ENCODE results near the gene BPIFB1.

The BPIFB1 gene

DNA sequence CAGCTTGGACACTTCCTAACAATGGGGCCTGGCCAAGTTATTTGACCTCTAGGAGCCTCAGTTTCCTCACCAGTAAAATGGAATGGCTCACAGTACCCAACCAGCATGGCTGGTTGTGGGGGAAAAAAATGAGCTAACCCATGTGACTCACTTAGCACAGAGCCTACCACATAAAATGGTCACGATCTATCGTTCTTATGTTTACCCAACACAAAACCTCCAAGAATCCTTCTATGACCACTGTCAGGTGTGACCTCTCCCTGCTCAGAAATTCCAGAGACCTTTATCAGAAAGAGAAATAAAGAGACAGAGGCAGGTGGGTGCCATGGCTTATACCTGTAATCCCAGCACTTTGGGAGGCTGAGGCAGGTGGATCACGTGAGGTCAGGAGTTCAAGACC, 39.4 kb downstream of the BPIFB1 start:
- DNase-seq, result no peak

DNA sequence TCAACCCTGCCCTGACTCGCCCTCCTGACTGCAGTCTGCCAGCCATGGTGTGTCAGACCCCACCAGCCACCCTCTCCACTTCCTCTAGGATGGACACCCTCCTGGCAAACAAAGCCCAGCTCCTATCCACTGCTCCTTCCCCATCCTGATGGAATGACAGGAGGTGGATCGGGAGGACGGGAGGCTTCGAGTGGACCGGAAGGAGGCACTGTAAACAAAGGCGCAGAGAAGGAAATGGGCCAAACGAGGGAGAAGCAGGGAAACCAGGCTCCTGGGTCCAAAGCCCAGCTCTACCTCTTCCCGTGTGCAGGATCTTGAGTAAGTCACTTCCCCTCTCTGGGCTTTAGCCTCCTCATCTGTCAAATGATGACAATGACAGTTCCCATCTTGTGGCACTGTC, 40.2 kb downstream of the BPIFB1 start:
- no peak for DNase-seq

DNA sequence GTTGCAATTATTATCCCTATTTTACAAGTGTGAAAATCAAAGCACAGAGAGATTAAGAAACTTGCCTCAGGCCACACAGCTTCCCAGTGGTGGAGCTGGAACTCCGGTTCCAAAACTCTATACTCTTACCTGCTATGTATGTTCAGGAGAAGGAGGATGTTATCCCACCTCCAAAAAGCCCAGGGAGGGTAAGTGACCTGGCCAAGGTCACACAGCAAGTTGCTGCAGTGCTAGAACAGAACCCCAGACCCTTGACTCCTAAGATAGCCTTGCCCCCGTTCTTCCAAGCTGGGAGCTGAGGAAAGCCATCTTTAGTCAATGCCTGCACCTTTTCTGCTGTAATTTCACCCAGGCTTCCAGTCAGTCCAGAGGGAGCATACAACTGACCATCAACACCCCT, 42.3 kb downstream of the BPIFB1 start:
- no peak for DNase-seq

DNA sequence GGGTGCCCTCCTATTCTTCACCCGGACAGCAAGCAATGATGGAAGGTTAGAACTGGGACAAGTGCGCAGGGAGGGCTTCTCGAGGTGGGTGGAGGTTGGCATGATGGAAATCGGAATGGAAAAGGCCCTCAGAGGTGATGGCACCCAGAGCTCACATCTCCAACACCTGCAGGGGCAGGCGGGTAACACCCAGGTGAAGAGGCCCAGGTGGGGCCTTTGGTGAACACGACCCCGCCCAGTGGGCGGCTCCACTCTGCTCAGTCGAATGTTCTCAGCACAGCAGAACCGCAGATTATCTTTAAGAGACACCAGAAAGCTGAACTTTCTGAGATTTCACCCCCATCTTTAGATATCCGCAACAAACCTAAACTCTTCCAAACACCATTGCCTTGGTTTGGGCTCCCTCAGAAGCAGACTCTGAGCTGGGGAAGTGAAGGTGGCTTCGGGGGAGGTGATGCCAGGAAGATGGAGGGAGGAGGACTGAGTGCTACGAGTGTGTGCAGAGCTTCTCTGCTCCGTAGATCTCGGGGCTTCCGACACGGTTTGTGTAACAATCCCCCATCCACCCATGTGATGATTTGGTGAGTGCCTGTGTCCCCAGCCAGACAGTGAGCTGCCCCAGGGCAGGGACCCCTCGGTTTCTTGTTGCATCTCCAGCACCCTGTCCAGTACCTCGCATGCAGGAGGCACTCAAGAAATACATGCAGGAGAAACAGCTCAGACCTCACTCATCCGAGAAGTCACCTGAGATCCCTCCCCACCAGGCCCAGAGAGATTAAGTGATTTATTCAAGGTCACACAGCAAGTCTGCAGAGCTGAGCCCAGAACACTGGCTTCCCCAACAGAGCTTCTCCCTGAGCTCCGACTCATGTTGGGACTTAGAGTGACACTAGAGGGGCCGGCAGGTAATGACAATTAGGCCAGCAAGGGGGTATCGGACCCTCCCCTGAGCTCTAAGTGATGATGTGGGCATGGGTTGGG, 45.4 kb downstream of the BPIFB1 start:
- no peak for DNase-seq

DNA sequence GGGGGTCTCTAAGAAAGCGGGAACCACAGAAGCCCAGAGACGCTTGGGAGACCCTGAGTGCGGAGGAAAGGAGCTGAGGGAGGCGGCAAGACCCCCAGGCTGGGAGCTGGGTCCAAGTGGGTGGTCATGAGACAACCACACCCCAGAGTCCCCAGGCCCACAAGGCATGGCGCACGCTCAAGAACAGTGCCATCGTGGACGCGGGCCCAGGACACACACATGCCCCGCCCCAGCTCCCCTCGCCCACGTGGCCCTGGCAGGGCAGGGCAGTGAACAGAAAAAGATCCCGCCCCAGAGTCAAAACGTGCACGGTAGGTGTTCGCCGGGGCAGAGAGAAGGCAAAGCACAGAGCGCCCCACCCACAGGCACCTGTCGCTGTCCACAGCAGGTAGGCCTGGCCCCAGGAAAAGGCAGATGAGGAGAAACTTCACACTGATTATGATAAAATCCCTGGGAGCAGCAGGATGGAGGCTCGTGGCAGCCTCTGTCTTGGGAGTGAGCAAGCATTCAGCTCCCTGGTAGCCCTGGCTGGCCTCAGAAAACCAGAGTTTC, 50.0 kb downstream of the BPIFB1 start:
- DNase-seq, result no peak

DNA sequence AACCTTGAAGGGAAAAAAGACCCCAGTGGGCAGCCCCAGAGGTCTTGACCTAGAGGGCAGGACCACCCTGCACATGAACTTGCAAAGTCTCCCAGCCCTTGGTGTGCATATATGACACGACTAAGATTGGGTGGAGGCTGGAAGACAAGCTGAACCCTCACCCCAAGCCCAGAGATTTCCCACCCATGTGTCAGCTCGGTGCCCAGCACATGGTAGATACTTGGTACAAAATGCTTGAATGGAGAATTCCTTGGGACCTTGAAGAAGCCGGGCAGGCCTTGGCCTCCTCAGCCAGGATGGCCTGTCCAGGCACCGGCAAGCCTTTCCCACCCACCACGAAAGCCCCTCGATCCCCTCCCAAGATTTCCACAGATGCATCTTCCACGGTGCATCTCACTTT, 50.6 kb downstream of the BPIFB1 start:
- DNase-seq, result no peak

DNA sequence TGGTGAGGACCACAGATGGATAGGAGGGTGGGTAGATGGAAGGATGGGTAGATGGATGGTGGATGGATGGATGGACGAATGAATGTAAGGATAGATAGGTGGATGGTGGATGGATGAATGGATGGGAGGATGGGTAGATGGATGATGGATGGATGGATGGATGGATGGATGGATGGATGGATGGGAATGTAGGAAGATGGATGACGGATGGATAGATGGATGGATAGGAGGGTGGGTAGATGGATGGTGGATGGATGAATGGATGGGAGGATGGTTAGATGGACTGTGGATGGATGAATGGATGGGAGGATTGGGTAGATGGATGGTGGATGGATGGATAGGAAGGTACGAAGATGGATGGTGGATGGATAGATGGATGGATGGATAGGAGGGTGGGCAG, 51.1 kb downstream of the BPIFB1 start:
- no peak for DNase-seq

DNA sequence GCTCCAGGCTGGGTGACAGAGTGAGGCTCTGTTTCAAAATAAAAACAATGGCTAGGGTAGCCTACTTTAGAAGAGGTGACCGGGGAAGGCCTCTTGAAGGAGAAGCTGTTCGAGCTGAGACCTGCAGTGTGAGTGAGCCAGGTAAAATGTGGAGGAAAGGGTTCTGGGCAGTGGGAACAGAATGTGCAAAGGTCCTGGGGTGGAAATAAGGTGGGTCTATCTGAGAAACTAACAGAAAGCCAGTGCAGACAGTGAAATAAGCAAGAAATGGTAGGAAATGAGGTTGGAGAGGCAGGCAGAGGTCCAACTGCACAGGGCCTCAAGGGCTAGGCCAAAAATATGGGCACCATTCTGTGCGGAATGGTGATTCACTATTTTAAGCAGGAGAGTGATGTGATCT, 53.4 kb downstream of the BPIFB1 start:
- DNase-seq, result no peak

DNA sequence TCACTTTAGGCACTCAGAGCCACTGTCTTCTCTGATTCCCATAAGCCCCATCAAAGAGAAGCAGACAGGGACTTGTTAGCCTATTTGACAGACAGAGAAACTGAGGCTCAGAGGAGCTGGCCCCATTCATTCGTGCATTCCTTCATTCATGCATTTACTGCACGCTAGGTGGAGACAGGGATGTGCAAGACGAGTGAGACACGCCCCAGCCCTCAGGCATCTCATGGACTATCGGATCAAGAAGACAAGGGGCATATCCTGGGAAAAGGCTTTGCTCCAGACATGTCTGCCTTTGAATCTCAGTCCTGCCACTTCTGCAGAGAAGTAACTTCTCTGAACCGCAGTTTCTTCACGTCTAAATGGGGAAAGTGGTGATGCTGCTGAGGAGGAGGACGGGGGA, 54.1 kb downstream of the BPIFB1 start:
- no peak for DNase-seq

DNA sequence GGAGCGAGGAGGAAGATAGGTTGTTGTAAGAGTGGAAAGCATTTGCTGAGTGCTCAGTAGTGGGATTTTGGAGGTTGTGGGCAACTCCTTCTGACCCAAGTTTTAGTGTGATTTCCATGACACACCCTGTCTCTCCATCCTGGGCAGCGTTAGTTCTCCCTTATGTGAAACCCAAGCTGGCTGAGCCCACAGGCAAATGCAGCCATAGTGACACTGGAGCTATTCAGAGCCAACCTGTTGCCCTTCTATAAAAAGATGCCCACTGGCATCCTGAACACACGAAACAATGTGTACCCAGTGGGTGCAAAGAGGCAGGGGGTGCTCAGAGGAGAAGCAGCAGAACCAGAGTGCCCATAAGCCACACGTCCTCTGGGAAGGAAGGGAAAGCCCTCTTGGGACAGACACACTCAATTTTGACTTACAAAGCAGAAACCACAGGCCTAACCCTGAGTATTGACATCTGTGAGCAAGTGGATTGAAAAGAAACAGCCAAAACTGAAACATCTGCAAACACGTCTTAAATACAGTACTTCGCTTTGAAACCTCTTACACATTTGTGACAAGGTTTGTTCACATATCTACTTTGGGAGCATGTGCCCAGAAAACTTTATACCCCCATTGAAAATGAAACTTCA, 54.6 kb downstream of the BPIFB1 start:
- DNase-seq, result no peak

DNA sequence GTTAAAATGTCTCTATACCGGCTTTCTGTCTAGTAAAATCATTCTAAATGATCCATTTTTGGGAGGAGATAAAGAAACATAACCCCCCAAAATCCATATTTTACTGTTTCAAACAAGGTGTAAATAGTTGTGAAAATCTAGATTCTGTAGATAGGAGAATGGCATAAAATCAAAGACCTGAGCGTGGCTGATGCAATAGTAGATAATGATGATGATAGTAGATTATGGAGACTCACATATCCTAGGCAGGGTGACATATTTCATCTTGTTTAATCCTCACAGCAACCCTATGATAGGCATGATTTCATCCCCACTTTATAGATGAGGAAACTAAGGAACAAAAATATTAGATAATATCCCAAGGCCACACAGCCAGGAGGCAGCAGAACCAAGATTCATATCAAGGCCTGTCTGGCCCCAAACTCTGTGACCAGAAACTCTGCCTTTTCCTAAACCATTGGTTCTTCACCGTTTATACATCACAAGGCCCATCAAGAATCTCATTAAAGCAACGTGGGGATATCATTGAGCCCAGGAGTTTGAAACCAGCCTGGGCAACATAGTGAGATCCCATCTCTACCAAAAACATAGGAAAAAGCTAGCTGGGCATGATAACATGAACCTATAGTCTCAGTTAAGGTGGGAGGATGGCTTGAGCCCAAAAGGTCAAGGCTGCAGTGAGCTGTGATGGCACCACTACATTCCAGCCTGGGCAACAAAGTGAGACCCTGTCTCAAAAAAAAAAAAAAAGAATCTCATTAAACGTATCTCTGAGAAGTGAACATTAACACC, 55.6 kb downstream of the BPIFB1 start:
- DNase-seq, result no peak

DNA sequence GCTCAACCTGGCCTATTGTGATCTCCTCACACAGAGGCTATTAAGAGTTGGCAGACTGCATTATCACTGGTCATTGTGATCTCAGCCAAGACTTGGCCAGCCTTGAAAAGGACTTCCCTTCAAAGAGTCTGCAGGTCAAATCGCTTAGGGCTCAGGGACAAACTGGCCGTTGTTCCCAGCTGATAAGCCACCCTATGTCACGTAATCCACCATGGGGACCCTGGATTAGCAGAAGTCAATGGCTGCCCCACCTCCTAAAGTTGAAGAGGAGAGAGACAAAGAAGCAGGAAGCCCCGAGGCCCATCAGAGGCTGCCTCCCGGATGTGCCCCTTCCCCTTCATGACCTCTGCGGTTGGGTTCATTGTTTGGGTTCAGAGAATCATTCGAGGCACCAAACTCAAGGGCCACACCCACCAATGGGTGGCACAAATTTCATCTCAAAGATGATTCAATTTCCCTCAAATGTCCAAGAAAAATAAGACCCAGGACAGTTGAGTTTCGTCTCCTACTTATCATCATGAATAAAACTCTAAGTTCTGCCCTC, 56.6 kb downstream of the BPIFB1 start:
- DNase-seq, result no peak

DNA sequence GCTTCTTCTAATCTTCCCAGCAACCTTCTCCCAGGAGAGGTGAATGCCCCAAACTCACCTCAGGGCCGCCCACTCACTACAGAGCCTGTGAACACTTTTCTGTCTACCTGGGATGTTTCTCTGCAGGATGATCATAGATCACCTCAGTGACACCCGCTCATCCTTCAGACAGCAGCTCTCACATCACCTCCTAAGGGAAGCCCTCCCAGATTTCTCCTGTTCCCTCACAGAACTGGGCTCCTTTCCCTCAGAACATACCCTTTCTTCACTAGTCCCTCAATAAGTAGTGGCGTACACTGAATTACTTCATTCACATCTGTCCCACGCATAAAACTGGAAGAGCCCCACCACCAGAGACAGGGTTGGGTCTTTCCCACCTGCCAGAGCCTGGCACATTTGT, 60.5 kb downstream of the BPIFB1 start:
- no peak for DNase-seq

DNA sequence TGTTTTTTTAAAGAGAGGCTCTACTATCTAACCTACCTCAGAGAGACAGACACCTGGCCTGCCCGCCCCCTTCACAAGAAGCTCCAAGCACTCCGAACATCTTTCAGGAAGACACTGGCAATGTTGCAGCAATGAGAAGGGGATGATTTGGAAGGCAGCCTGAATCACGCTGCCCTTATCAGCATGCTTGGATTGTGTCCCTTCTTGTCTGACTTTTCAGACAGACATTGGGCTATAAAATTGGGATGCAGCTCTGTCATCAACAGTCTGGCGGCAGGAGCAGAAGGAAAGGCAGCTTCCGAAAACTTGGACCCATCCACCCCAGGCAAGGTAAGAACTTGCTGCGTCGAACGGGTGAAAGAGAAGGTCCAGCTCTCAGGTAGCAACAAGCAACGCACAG, 62.3 kb downstream of the BPIFB1 start:
- DNase-seq, result no peak

DNA sequence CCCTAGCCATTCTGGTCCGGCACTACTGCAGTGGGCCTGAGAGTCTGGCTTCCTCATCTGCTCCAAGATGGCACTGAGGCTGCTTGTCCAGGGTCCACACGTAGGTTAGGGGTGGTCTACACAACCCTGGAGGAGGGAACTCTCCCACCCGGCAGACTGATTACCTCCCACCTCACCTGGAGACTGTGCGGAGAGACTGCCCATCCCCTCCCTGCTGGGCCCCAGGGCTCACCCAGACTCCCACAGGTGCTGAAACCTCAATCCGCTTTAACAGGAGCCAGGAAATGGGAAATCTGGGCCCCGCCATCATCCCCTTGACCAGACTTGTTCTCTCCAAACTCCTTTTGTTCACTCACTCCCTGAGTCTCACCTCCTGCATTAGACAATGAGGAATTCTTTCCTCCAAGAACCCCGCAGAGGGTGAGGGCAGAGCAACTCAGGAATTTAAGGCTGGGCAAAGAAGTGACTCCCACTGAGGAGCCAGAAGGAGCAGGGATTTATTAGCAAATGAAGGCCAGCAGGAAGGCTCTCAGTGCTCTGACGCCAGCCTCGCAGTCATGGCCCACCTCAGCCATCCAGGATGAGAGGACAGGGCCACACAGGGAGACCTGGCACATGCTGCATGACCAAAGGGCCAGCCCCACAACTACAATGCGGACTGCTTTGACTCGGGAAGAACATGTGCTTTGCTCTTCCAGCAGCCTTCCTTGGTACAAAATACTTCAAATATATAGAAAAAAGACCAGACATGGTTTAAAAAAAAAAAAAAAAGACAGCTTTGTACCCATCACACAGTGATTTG, 65.3 kb downstream of the BPIFB1 start:
- no peak for DNase-seq

DNA sequence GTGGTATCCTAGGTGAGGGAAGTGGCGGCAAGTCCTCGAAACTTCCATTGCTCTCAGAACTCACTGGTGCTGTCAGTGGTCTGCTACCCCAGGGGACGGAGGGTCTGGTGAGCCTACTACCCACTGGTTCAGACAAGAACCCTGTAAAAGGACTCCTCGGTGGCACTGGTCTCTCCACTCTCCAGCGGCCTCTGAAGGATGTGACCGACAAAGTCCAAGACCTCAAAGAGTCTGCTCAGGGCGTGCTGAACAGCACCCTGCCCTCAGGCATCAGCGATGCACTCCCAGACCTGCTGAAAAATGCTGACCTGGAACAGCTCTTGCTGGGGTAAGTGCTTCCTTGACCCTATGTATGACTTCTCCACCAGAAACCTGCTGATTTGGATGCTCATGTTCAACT, 66.5 kb downstream of the BPIFB1 start:
- DNase-seq, result no peak

DNA sequence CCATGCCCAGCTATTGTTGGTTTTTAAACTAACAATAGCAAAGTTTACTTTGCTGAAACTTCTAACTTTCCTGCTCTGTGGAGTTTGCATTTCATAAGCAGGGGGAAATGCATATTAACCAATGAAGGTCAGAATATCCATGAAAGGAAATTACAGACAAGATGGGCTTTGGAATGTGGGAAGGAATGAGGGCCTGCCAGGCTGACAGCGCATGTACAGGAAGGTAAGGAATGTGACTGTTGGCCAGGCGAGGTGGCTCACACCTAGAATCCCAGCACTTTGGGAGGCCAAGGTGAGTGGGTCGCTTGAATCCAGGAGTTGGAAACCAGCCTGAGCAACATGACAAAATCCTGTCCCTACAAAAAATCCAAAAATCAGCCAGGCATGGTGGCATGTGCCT, 68.7 kb downstream of the BPIFB1 start:
- DNase-seq, result no peak

DNA sequence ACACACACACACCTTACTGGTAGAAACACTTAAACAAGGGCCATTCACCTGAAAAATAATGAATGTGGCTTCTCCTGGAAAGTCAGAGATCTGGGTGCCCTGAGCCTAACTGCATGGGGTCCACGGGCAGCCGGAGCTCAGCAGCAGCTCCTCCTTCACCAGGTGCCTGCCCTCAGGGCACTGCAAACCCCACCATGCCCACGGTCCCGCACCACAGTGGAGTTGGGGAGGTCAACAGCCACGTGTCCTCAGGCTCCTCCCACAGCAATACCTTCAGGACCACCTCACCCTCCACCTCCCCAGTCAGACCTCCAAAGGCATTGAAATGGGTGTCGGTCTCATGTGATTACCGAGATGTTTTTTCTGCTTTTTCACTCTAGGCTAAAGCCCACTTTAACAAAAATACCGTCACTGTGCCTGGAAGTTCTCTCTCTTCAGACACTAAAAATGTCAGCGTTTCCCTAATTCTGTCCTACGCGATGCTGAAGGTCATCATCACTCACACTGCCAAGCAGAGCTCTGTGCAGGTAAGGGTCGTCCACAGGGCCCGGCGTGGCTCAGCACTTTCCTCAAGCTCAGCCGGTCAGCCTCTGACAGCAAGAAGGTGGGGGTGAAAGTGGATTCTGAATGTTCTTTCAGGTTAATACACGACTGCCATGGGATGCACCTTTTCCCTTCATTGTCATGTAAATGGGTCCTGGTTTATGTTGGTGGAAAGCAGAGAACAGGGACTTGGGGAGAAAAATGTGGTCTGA, 69.4 kb downstream of the BPIFB1 start:
- DNase-seq, result no peak

DNA sequence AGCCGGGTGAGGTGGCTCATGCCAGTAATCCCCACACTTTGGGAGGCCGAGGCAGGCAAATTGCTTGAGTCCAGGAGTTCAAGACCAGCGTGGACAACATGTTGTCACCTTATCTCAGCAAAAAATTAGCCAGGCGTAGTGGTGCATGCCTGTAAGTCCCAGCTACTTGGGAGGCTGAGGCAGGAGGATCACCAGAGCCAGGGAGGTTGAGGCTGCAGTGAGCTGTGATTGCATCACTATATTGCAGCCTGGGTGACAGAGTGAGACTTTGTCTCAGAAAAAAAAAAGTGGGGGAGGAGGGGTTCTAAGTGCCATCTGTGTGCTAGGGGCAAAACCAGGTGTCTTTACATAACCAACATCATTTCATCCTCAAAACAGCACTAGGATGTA, 70.0 kb downstream of the BPIFB1 start:
- no peak for DNase-seq

Data from hypothalamus (tissue), 51 donors.